ENCODE data around the gene BARHL1.

Gene BARHL1

GRCh38 chr9:132591751-132592314, 9.4 kb downstream of the BARHL1 start:
- H3K27me3 ChIP-seq (ENCODE audit: control insufficient read depth in 1 of 2, insufficient read depth in 1 of 2, low read length in 2 of 2), result peaks cover 51 to 56% of the 10 kb centered on the region in 2 experiments
- no peak overlapping the region for H3K9ac ChIP-seq (ENCODE audit: low read length)
- H3K4me3 ChIP-seq (ENCODE audit: insufficient read depth in 1 of 2, low read depth in 1 of 2, low read length in 2 of 2), result no peak overlapping the region
- H2BK5ac ChIP-seq (ENCODE audit: low read depth, low read length, poor library complexity, severe bottlenecking), result no peak overlapping the region
- H2BK15ac ChIP-seq (ENCODE audit: low read depth, poor library complexity, severe bottlenecking), result no peak overlapping the region
- peaks cover 7% of the 10 kb centered on the region for H3K79me1 ChIP-seq (replicated peaks; ENCODE audit: low read length, poor library complexity, severe bottlenecking)
- H3K4ac ChIP-seq (ENCODE audit: low read depth in 1 of 2, low read length in 2 of 2), result no peak overlapping the region
- no peak overlapping the region for H4K8ac ChIP-seq (ENCODE audit: low read length)
- no peak for DNase-seq
- peaks cover 19 to 33% of the 10 kb centered on the region in 2 experiments for H3K36me3 ChIP-seq (ENCODE audit: control insufficient read depth in 1 of 2, insufficient read depth in 2 of 2, low read depth in 1 of 2, low read length in 2 of 2)
- no peak overlapping the region for H3K27ac ChIP-seq (ENCODE audit: low read length, poor library complexity, severe bottlenecking)
- H3K4me1 ChIP-seq (ENCODE audit: control insufficient read depth, insufficient read depth, low read depth, low read length), result peaks cover 23% of the 10 kb centered on the region
- no peak overlapping the region for H2BK120ac ChIP-seq (ENCODE audit: low read depth, low read length)
- H3K9me3 ChIP-seq (ENCODE audit: control insufficient read depth, low read length), result no peaks in the 10 kb centered on the region
- no peak overlapping the region for H3K23ac ChIP-seq (ENCODE audit: low read length in 2 of 2)
- H2AFZ ChIP-seq (ENCODE audit: low read depth, low read length), result no peak overlapping the region
- H3K18ac ChIP-seq (ENCODE audit: low read depth in 1 of 2, low read length in 2 of 2), result no peak overlapping the region
- 18% methylated on average over 7 of the region's 9 CpGs for WGBS
- no peak overlapping the region for H4K91ac ChIP-seq (ENCODE audit: low read length)
- no peak overlapping the region for H2AK5ac ChIP-seq (ENCODE audit: low read length, severe bottlenecking)
- no peak overlapping the region for H2BK12ac ChIP-seq (ENCODE audit: low read length in 2 of 2)
- H3K14ac ChIP-seq (ENCODE audit: low read length in 2 of 2), result no peak overlapping the region
- no peak overlapping the region for H3K4me2 ChIP-seq (ENCODE audit: low read length, poor library complexity, severe bottlenecking)

- H3K4me2 ChIP-seq (ENCODE audit: low read length, poor library complexity, severe bottlenecking), result no peak overlapping the region
- H3K14ac ChIP-seq (ENCODE audit: low read length in 2 of 2), result no peak overlapping the region
- H2BK12ac ChIP-seq (ENCODE audit: low read length in 2 of 2), result no peak overlapping the region
- H3K27ac ChIP-seq (ENCODE audit: low read length, poor library complexity, severe bottlenecking), result no peak overlapping the region
- H2AFZ ChIP-seq (ENCODE audit: low read depth, low read length), result no peak overlapping the region
- peaks cover 45 to 50% of the 10 kb centered on the region in 2 experiments for H3K27me3 ChIP-seq (ENCODE audit: control insufficient read depth in 1 of 2, insufficient read depth in 1 of 2, low read length in 2 of 2)
- H3K4me1 ChIP-seq (ENCODE audit: control insufficient read depth, insufficient read depth, low read depth, low read length), result peaks cover 22% of the 10 kb centered on the region
- no peak overlapping the region for H3K18ac ChIP-seq (ENCODE audit: low read depth in 1 of 2, low read length in 2 of 2)
- H4K91ac ChIP-seq (ENCODE audit: low read length), result no peak overlapping the region
- no peak overlapping the region for H2BK120ac ChIP-seq (ENCODE audit: low read depth, low read length)
- DNase-seq, result no peak
- no peak overlapping the region for H4K8ac ChIP-seq (ENCODE audit: low read length)
- no peak overlapping the region for H3K23ac ChIP-seq (ENCODE audit: low read length in 2 of 2)
- H3K79me1 ChIP-seq (replicated peaks; ENCODE audit: low read length, poor library complexity, severe bottlenecking), result peaks cover 9% of the 10 kb centered on the region
- no peak overlapping the region for H2BK15ac ChIP-seq (ENCODE audit: low read depth, poor library complexity, severe bottlenecking)
- WGBS, result 50% methylated on average over 7 of the region's 8 CpGs
- no peak overlapping the region for H2AK5ac ChIP-seq (ENCODE audit: low read length, severe bottlenecking)
- H3K9me3 ChIP-seq (ENCODE audit: control insufficient read depth, low read length), result no peaks in the 10 kb centered on the region
- H2BK5ac ChIP-seq (ENCODE audit: low read depth, low read length, poor library complexity, severe bottlenecking), result no peak overlapping the region
- no peak overlapping the region for H3K9ac ChIP-seq (ENCODE audit: low read length)
- no peak overlapping the region for H3K4me3 ChIP-seq (ENCODE audit: insufficient read depth in 1 of 2, low read depth in 1 of 2, low read length in 2 of 2)
- H3K36me3 ChIP-seq (ENCODE audit: control insufficient read depth in 1 of 2, insufficient read depth in 2 of 2, low read depth in 1 of 2, low read length in 2 of 2), result peaks cover 24 to 39% of the 10 kb centered on the region in 2 experiments
- H3K4ac ChIP-seq (ENCODE audit: low read depth in 1 of 2, low read length in 2 of 2), result no peak overlapping the region
These were observed 10.0 kb downstream of the BARHL1 start for GRCh38 chr9:132592451-132592850.

- Histone ChIP-seq H3K9me3 (ENCODE audit: control insufficient read depth, low read length) (no peaks in the 10 kb centered on the region), H3K79me1 (replicated peaks; ENCODE audit: low read length, poor library complexity, severe bottlenecking) (peaks cover 9% of the 10 kb centered on the region), H3K18ac (ENCODE audit: low read depth in 1 of 2, low read length in 2 of 2) (no peak overlapping the region), H3K4me1 (ENCODE audit: control insufficient read depth, insufficient read depth, low read depth, low read length) (peaks cover 17% of the 10 kb centered on the region), H4K91ac (ENCODE audit: low read length) (no peak overlapping the region), H2AFZ (ENCODE audit: low read depth, low read length) (no peak overlapping the region), H3K23ac (ENCODE audit: low read length in 2 of 2) (no peak overlapping the region), H2BK120ac (ENCODE audit: low read depth, low read length) (no peak overlapping the region), H3K36me3 (ENCODE audit: control insufficient read depth in 1 of 2, insufficient read depth in 2 of 2, low read depth in 1 of 2, low read length in 2 of 2) (peaks cover 30 to 53% of the 10 kb centered on the region in 2 experiments), H4K8ac (ENCODE audit: low read length) (no peak overlapping the region), H3K4me3 (ENCODE audit: insufficient read depth in 1 of 2, low read depth in 1 of 2, low read length in 2 of 2) (no peak overlapping the region), H2AK5ac (ENCODE audit: low read length, severe bottlenecking) (no peak overlapping the region), H3K9ac (ENCODE audit: low read length) (no peak overlapping the region), H2BK15ac (ENCODE audit: low read depth, poor library complexity, severe bottlenecking) (no peak overlapping the region), H3K27ac (ENCODE audit: low read length, poor library complexity, severe bottlenecking) (no peak overlapping the region), H3K27me3 (ENCODE audit: control insufficient read depth in 1 of 2, insufficient read depth in 1 of 2, low read length in 2 of 2) (peaks cover 28 to 31% of the 10 kb centered on the region in 2 experiments), H2BK5ac (ENCODE audit: low read depth, low read length, poor library complexity, severe bottlenecking) (no peak overlapping the region), H3K4me2 (ENCODE audit: low read length, poor library complexity, severe bottlenecking) (no peak overlapping the region), H2BK12ac (ENCODE audit: low read length in 2 of 2) (no peak overlapping the region), H3K4ac (ENCODE audit: low read depth in 1 of 2, low read length in 2 of 2) (no peak overlapping the region), H3K14ac (ENCODE audit: low read length in 2 of 2) (no peak overlapping the region)
- DNase-seq, result no peak
- WGBS, result 97% methylated on average over 13 of the region's 13 CpGs
These were observed 12.0 kb downstream of the BARHL1 start for GRCh38 chr9:132594412-132594811.

- no peak overlapping the region for H3K18ac ChIP-seq (ENCODE audit: low read depth in 1 of 2, low read length in 2 of 2)
- 99% methylated on average over 6 of the region's 6 CpGs for WGBS
- H3K36me3 ChIP-seq (ENCODE audit: control insufficient read depth in 1 of 2, insufficient read depth in 2 of 2, low read depth in 1 of 2, low read length in 2 of 2), result peaks cover 37 to 62% of the 10 kb centered on the region in 2 experiments
- DNase-seq, result no peak
- H3K9ac ChIP-seq (ENCODE audit: low read length), result no peak overlapping the region
- H3K4me1 ChIP-seq (ENCODE audit: control insufficient read depth, insufficient read depth, low read depth, low read length), result peaks cover 9% of the 10 kb centered on the region
- H3K23ac ChIP-seq (ENCODE audit: low read length in 2 of 2), result no peak overlapping the region
- no peak overlapping the region for H2BK5ac ChIP-seq (ENCODE audit: low read depth, low read length, poor library complexity, severe bottlenecking)
- no peaks in the 10 kb centered on the region for H3K9me3 ChIP-seq (ENCODE audit: control insufficient read depth, low read length)
- no peak overlapping the region for H2BK12ac ChIP-seq (ENCODE audit: low read length in 2 of 2)
- H3K79me1 ChIP-seq (replicated peaks; ENCODE audit: low read length, poor library complexity, severe bottlenecking), result peaks cover 16% of the 10 kb centered on the region
- H3K4me3 ChIP-seq (ENCODE audit: insufficient read depth in 1 of 2, low read depth in 1 of 2, low read length in 2 of 2), result no peak overlapping the region
- H3K27me3 ChIP-seq (ENCODE audit: control insufficient read depth in 1 of 2, insufficient read depth in 1 of 2, low read length in 2 of 2), result peaks cover 19 to 23% of the 10 kb centered on the region in 2 experiments
- H2BK15ac ChIP-seq (ENCODE audit: low read depth, poor library complexity, severe bottlenecking), result no peak overlapping the region
- no peak overlapping the region for H3K4ac ChIP-seq (ENCODE audit: low read depth in 1 of 2, low read length in 2 of 2)
- H2AK5ac ChIP-seq (ENCODE audit: low read length, severe bottlenecking), result no peak overlapping the region
- no peak overlapping the region for H2BK120ac ChIP-seq (ENCODE audit: low read depth, low read length)
- H3K14ac ChIP-seq (ENCODE audit: low read length in 2 of 2), result no peak overlapping the region
- no peak overlapping the region for H3K27ac ChIP-seq (ENCODE audit: low read length, poor library complexity, severe bottlenecking)
- H4K91ac ChIP-seq (ENCODE audit: low read length), result no peak overlapping the region
- no peak overlapping the region for H3K4me2 ChIP-seq (ENCODE audit: low read length, poor library complexity, severe bottlenecking)
- H4K8ac ChIP-seq (ENCODE audit: low read length), result no peak overlapping the region
- H2AFZ ChIP-seq (ENCODE audit: low read depth, low read length), result no peak overlapping the region
These were observed 12.9 kb downstream of the BARHL1 start for GRCh38 chr9:132595319-132595718.

Measured in mesenchymal stem cell (in vitro differentiated cells and primary cell).